Neural progenitor cell (in vitro differentiated cells): ENCODE data around the gene SNURF. TPM values are rescaled to one million over a fixed set of nuclear protein-coding genes. Genes with fewer than 3 reads are reported as not detected.

Experiments
- DNase-seq: peaks from one replicate; pipeline ENCODE4 v3.0.0-alpha.2; 2016; ENCODE audit warnings: low spot score
- H2AFZ ChIP-seq: fragments of 200-600 bp; sonication (generic); replicated peaks from 2 replicates; pipeline ENCODE4 v1.6.1; 2016; ENCODE audit warnings: antibody characterized with exemption
- H3F3A ChIP-seq: fragments of 200-600 bp; sonication (generic); 2 replicates; pipeline ENCODE4 v1.6.1; 2016; ENCODE audit warnings: antibody characterized with exemption, low read depth
- H3K27ac ChIP-seq: fragments of 200-600 bp; sonication (generic); 2 replicates; pipeline ENCODE4 v1.5.1; 2016; ENCODE audit warnings: mild to moderate bottlenecking
- H3K27me3 ChIP-seq: fragments of 200-600 bp; sonication (generic); 2 replicates; pipeline ENCODE4 v1.6.1; 2016; ENCODE audit warnings: mild to moderate bottlenecking, moderate library complexity
- H3K36me3 ChIP-seq: fragments of 200-600 bp; sonication (generic); 2 replicates; pipeline ENCODE4 v1.5.1; 2016
- H3K4me1 ChIP-seq: fragments of 200-600 bp; sonication (generic); 2 replicates; pipeline ENCODE4 v1.6.1; 2016; ENCODE audit warnings: mixed run types
- H3K4me2 ChIP-seq: fragments of 200-600 bp; sonication (generic); 2 replicates; pipeline ENCODE4 v1.6.1; 2016
- H3K4me3 ChIP-seq: fragments of 200-600 bp; sonication (generic); 2 replicates; pipeline ENCODE4 v1.5.1; 2016
- H3K79me2 ChIP-seq: fragments of 200-600 bp; sonication (generic); 2 replicates; pipeline ENCODE4 v1.6.1; 2016; ENCODE audit warnings: low read depth
- H3K9ac ChIP-seq: fragments of 200-600 bp; sonication (generic); 2 replicates; pipeline ENCODE4 v1.6.1; 2016
- H3K9me3 ChIP-seq: fragments of 200-600 bp; sonication (generic); 2 replicates; pipeline ENCODE4 v1.5.1; 2016; ENCODE audit warnings: low read depth
- H4K20me1 ChIP-seq: fragments of 200-600 bp; sonication (generic); 2 replicates; pipeline ENCODE4 v1.6.1; 2016; ENCODE audit warnings: low read depth
- H3K27ac Mint-ChIP-seq: 3 replicates; pipeline ENCODE4 v1.8.0; 2021; ENCODE audit warnings: mixed read lengths
- H3K27me3 Mint-ChIP-seq: 2 replicates; pipeline ENCODE4 v1.8.0; 2022; ENCODE audit warnings: low read depth, mild to moderate bottlenecking, inconsistent platforms, moderate library complexity, mixed read lengths; ENCODE audit not compliant: insufficient read depth
- H3K36me3 Mint-ChIP-seq: 3 replicates; pipeline ENCODE4 v1.8.0; 2021; ENCODE audit warnings: mixed read lengths
- H3K4me1 Mint-ChIP-seq: 3 replicates; pipeline ENCODE4 v1.8.0; 2021; ENCODE audit warnings: mixed read lengths
- H3K4me3 Mint-ChIP-seq: 3 replicates; pipeline ENCODE4 v1.8.0; 2021; ENCODE audit warnings: mild to moderate bottlenecking, moderate library complexity, mixed read lengths
- H3K9me3 Mint-ChIP-seq: 3 replicates; pipeline ENCODE4 v1.8.0; 2020; ENCODE audit warnings: mixed read lengths
- CTCF ChIP-seq: fragments of 200-600 bp; sonication (generic); IDR thresholded peaks from 2 replicates; pipeline ENCODE4 v1.5.1; 2017; ENCODE audit warnings: antibody characterized with exemption, mild to moderate bottlenecking
- EZH2 ChIP-seq: fragments of 200-600 bp; sonication (generic); IDR thresholded peaks from 2 replicates; pipeline ENCODE4 v1.6.1; 2017; ENCODE audit warnings: antibody characterized with exemption, mild to moderate bottlenecking, moderate library complexity
- EZH2phosphoT487 ChIP-seq: fragments of 200-600 bp; sonication (generic); IDR thresholded peaks from 2 replicates; pipeline ENCODE4 v1.6.1; 2017; ENCODE audit warnings: antibody characterized with exemption
- total RNA-seq: library from RNA; depleted of rRNA; stranded (reverse); fragments of >200 nt; gene quantifications from 2 replicates; pipeline ENCODE4 v1.2.3, GENCODE V29; 2015; ENCODE audit warnings: low replicate concordance

Gene SNURF
- total RNA-seq, 1 donor from 2014 or later, result 40.1 TPM

DNA sequence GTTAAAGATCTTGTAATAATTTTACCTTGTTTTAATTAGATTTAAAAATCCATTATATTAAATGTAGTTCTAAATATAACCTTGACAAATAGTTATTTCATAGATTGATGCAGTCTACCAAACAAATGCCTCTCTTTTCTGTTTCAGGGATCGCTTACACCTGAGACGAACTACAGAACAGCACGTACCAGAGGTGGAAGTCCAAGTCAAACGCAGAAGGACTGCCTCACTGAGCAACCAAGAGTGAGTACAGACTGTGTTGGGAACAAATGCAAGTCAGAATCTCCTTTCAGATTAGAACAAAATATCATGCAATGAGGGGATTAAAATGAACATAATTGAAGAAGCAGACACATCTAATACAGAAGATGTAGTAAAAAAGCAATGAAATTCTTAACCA lies 7.2 kb downstream of the SNURF start:
- H3K27ac Mint-ChIP-seq, result peak overlapping the region; percentile 37
- H3K36me3 ChIP-seq, result peaks cover 22% of the 10 kb centered on the region
- TF ChIP-seq EZH2phosphoT487, result no peak
- no peak for TF ChIP-seq EZH2
- TF ChIP-seq CTCF, result no peak

DNA sequence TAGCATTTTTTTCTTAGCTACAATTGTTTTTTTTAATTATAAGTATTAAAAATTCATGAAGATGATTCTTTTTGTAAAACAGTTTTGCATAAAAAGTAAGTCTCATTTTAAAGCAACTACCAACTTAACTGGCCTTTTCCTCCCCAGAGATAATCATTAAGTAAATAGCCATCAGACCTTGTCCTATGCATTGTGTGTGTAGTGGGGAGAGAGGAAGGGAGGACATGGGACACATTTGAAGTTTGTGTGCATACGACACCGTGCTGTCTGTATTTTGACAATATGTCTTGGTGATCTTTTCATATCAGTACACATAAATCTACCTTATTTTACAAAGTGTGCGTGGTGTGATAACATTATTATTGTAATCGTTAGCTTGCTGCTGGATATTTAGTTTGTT lies 8.1 kb downstream of the SNURF start:
- Mint-ChIP-seq H3K27ac (no peak overlapping the region), H3K36me3 (peaks cover 54% of the 10 kb centered on the region), H3K4me1 (no peaks in the 10 kb centered on the region), H3K9me3 (peaks cover 60% of the 10 kb centered on the region), H3K4me3 (no peak overlapping the region), H3K27me3 (peaks cover 4% of the 10 kb centered on the region)
- Histone ChIP-seq H3K27ac (no peak overlapping the region), H3K4me2 (no peak overlapping the region), H3F3A (no peaks in the 10 kb centered on the region), H2AFZ (no peak overlapping the region), H3K9me3 (no peaks in the 10 kb centered on the region), H3K4me3 (no peak overlapping the region), H3K9ac (no peak overlapping the region), H3K27me3 (no peaks in the 10 kb centered on the region), H3K79me2 (peaks cover 100% of the 10 kb centered on the region), H3K36me3 (peaks cover 22% of the 10 kb centered on the region), H4K20me1 (peaks cover 55% of the 10 kb centered on the region), H3K4me1 (no peaks in the 10 kb centered on the region)
- no peak for DNase-seq
- TF ChIP-seq CTCF (no peak), EZH2phosphoT487 (no peak), EZH2 (no peak)

More for the DNA sequence above, 7.2 kb downstream of the SNURF start:
- Histone ChIP-seq H3K4me3 (no peak overlapping the region), H3K9ac (no peak overlapping the region), H3K79me2 (peaks cover 100% of the 10 kb centered on the region), H3F3A (peaks cover 9% of the 10 kb centered on the region), H2AFZ (no peak overlapping the region), H3K4me2 (no peak overlapping the region), H3K27ac (no peak overlapping the region), H3K27me3 (no peaks in the 10 kb centered on the region), H4K20me1 (peaks cover 60% of the 10 kb centered on the region), H3K9me3 (no peaks in the 10 kb centered on the region), H3K4me1 (no peaks in the 10 kb centered on the region)
- no peaks in the 10 kb centered on the region for H3K4me1 Mint-ChIP-seq
- peaks cover 4% of the 10 kb centered on the region for H3K27me3 Mint-ChIP-seq
- H3K36me3 Mint-ChIP-seq, result peaks cover 49% of the 10 kb centered on the region
- H3K9me3 Mint-ChIP-seq, result peaks cover 62% of the 10 kb centered on the region
- H3K4me3 Mint-ChIP-seq, result no peak overlapping the region
- no peak for DNase-seq

GRCh38 chr15:24966364-24967103 lies 11.7 kb downstream of the SNURF start:
- no peaks in the 10 kb centered on the region for H3K27me3 ChIP-seq
- H3K4me1 ChIP-seq, result no peaks in the 10 kb centered on the region
- Mint-ChIP-seq H3K4me1 (no peaks in the 10 kb centered on the region), H3K9me3 (peaks cover 44% of the 10 kb centered on the region), H3K36me3 (peaks cover 51% of the 10 kb centered on the region), H3K4me3 (no peak overlapping the region), H3K27ac (no peak overlapping the region), H3K27me3 (no peaks in the 10 kb centered on the region)
- no peak overlapping the region for H3K9ac ChIP-seq
- H3K4me2 ChIP-seq, result no peak overlapping the region
- H3K4me3 ChIP-seq, result no peak overlapping the region
- no peaks in the 10 kb centered on the region for H3F3A ChIP-seq
- H4K20me1 ChIP-seq, result peaks cover 47% of the 10 kb centered on the region
- no peak overlapping the region for H2AFZ ChIP-seq
- no peak overlapping the region for H3K27ac ChIP-seq
- H3K79me2 ChIP-seq, result peaks cover 100% of the 10 kb centered on the region
- peaks cover 4% of the 10 kb centered on the region for H3K9me3 ChIP-seq
- DNase-seq, result no peak
- TF ChIP-seq EZH2, result no peak
- TF ChIP-seq CTCF, result no peak
- no peak for TF ChIP-seq EZH2phosphoT487
- H3K36me3 ChIP-seq, result peaks cover 39% of the 10 kb centered on the region
